ENCODE data around the gene UBE4B.

GRCh38 chr1:10146391-10146790 is 113.6 kb downstream of the UBE4B start:
- TF ChIP-seq HDAC6 (IDR thresholded peaks at IDR 0.05; ENCODE audit: unreplicated experiment): no peak
- TF ChIP-seq, protein P1, sequence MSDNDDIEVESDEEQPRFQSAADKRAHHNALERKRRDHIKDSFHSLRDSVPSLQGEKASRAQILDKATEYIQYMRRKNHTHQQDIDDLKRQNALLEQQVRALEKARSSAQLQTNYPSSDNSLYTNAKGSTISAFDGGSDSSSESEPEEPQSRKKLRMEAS (IDR thresholded peaks at IDR 0.05; ENCODE audit: low read depth, low read length): no peak
- TF ChIP-seq ASH2L (IDR thresholded peaks at IDR 0.05; ENCODE audit: borderline replicate concordance, low read depth): no peak
